Stomach (tissue), 4 donors: ENCODE results near the gene RASSF4.

ENCODE experiments used
- EP300 ChIP-seq: sonication (generic); formaldehyde crosslinking; IDR thresholded peaks from one replicate; pipeline ENCODE4 v1.6.1; 2017; ENCODE audit warnings: antibody characterized with exemption
- POLR2AphosphoS5 ChIP-seq, 3 donors: sonication (generic); formaldehyde crosslinking; IDR thresholded peaks; one replicate each; pipeline ENCODE4 v1.6.1; 2016; ENCODE audit warnings: antibody characterized with exemption in 3 of 3
- TF ChIP-seq, protein P1 (sequence below), 7 experiments: fragments of 450-650 bp in 4 of 7; fragments of 200-600 bp in 3 of 7; sonication (generic) in 3 of 7; IDR thresholded peaks; one replicate each; pipeline ENCODE4 v1.5.1; 2016 to 2019; ENCODE audit warnings: antibody characterized with exemption in 7 of 7, control low read depth in 2 of 7, mild to moderate bottlenecking in 1 of 7

DNA sequence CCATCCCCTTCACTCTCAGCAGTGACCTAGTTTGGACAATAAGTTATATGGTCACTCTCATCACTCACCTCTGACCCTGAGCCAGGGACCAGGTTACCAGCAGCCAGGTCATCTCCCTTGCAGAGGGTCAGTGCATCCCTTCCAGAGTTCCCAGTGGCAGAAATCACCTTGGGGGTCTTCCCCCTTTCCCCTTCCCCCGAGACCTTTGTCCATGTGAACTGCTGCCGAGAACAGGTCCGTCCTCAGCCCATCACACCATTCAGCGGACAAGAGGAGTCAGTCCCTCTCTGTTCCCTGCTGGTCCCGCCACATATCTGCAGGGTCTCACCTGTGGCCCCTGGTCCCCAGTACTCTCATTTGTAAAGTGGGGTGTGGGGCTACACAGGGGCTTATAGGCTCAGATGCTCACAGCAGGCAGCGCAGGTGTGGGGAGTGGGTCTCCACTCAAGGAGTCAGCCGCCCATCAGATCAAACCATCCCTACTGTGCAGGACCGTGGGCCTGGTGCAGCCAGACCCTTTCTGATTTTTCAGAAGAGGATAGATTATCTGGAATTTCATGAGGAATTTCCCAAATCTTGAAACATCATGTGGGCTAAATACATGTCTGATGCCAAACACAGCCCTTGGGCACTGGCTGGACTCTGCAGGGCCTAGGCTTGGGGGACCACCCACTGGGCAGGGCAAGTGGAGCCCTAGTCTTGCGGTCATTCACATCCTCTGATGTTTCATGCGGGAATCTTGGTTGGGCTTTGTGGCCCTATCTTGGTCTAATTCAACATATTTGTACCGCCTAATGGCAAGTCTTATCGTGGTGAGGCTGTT is 12.5 kb downstream of the RASSF4 start:
- TF ChIP-seq EP300 (no peak), POLR2AphosphoS5 (IDR thresholded peaks at IDR 0.05) (peak in 1 of 3 donors; percentile 1)
- TF ChIP-seq, protein P1, sequence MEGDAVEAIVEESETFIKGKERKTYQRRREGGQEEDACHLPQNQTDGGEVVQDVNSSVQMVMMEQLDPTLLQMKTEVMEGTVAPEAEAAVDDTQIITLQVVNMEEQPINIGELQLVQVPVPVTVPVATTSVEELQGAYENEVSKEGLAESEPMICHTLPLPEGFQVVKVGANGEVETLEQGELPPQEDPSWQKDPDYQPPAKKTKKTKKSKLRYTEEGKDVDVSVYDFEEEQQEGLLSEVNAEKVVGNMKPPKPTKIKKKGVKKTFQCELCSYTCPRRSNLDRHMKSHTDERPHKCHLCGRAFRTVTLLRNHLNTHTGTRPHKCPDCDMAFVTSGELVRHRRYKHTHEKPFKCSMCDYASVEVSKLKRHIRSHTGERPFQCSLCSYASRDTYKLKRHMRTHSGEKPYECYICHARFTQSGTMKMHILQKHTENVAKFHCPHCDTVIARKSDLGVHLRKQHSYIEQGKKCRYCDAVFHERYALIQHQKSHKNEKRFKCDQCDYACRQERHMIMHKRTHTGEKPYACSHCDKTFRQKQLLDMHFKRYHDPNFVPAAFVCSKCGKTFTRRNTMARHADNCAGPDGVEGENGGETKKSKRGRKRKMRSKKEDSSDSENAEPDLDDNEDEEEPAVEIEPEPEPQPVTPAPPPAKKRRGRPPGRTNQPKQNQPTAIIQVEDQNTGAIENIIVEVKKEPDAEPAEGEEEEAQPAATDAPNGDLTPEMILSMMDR (IDR thresholded peaks at IDR 0.05), result no peak
